HG03066 (cell line): ENCODE data around the gene POTEM.
"Not testable (repeated sequence)": the region's sequence is repeated elsewhere in the genome, so short reads cannot be mapped to it uniquely, and the experiment has no call there.

ENCODE experiments used
- ATAC-seq: cut with Tn5 transposase; IDR thresholded peaks from one replicate; pipeline ENCODE4 v1.9.1; 2021; ENCODE audit warnings: low read depth; ENCODE audit not compliant: unreplicated experiment

The POTEM gene

GRCh38 chr14:19036811-19037382, 69.7 kb downstream of the POTEM start:
- not testable (repeated sequence) for ATAC-seq

GRCh38 chr14:19038060-19038664, 70.9 kb downstream of the POTEM start:
- not testable (repeated sequence) for ATAC-seq

- not testable (repeated sequence) for ATAC-seq
Measured at GRCh38 chr14:19038785-19039184, 71.6 kb downstream of the POTEM start.

DNA sequence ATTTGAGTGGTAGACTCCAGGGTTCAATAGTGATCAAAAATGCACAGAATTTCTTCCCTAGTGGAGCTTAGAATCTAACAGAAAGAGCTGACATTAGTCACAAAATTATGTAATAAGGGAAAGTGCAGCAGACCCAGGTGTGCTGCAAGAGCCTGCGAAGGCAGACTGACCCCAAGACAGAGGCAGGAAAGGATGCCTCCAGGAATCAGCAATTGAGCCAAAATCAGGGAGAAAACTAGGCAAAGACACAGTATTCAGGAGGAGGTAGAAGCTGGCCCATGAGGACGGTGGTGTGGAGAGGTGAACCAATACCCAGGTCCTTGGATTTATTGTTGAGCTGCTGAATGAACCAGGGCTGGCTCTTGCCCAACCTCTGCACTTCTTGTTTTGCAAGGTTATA, 76.2 kb downstream of the POTEM start:
- ATAC-seq = not testable (repeated sequence)
